GM19240 (cell line): ENCODE measurements around the gene OPCML.

ENCODE experiments used
- DNase-seq: peaks from one replicate; pipeline ENCODE4 v3.0.0; 2011; ENCODE audit warnings: low spot score; ENCODE audit not compliant: insufficient read length

The OPCML gene

GRCh38 chr11:133361689-133361994 is 170.7 kb downstream of the OPCML start:
- DNase-seq, result no peak

- DNase-seq, result no peak
Measured at GRCh38 chr11:133360860-133361688, 171.2 kb downstream of the OPCML start.

GRCh38 chr11:133355095-133355494 is 177.2 kb downstream of the OPCML start:
- no peak for DNase-seq

DNA sequence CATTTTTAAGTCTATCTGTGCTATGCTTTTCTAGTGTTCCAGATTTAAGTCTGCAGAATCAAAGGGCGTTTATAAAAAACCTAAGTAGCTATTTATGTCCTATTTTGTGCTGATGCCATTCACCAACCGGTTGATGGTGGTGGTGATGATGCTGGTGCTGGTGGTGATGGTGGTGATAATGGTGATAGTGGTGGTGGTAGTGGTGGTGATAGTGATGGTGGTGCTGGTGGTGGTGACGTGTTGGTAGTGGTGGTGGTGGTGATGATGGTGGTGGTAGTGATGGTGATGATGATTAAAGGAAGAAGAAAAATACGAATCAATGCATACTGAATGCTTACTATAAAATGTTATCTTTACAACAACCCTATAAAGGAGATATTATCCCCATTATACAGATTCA is 178.2 kb downstream of the OPCML start:
- no peak for DNase-seq

DNA sequence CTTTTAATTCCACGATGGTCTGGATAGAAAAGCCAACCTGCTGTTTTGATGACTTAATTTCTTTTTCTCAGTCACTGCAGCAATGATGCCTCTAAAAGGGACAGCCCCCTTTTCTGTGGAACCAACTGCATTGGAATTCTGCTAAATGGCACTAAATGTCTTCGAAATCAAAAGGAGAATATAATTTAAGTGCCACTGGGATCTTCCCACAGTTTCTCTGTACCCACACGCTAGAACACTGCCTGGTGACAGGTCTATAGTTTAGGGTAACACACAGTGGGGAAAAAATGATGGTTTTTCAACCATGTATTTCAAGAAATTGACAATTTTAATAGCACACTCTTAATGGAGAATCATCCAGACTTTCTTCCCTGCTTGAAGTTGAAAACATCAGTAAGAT is 182.3 kb downstream of the OPCML start:
- DNase-seq, result no peak

- no peak for DNase-seq
Measured at GRCh38 chr11:133347988-133348387, 184.3 kb downstream of the OPCML start.

DNA sequence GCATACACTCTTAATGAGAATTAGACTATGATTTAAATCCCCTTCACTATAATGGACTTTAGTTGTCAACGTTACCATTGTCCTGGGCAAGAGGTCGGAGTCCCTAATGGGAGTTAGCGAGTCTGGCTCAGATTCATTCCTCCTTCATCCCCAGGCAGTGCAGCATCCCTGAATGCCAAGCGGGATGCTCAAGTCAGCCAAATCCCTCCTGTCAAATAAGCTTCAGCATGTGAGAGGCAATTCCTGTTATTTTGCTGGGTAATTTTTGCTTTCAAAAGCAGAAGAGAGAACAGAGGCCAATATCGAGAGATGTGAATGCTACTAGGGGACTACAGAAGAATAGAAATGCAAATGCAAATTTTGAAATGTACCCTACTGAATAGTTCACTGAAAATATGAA is 186.2 kb downstream of the OPCML start:
- no peak for DNase-seq

DNA sequence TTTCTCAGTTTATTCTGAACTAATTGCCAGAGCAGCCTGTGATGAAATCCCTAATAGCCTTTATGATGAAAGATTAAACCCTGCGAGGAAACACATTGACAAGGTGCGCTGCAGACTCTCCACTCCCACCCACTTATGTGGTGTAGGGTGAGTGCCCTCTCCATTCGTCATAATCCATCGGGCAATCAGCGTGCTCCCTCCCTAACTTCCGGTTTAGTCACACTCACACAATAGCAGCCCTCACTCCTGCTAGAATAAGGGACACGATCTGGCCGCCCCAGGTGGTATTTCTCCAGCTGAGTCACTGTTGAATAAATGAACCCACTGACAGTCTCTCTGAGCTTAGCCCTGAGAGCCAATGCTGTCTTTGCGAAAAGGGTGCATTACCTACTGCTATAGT is 188.3 kb downstream of the OPCML start:
- DNase-seq, result no peak

DNA sequence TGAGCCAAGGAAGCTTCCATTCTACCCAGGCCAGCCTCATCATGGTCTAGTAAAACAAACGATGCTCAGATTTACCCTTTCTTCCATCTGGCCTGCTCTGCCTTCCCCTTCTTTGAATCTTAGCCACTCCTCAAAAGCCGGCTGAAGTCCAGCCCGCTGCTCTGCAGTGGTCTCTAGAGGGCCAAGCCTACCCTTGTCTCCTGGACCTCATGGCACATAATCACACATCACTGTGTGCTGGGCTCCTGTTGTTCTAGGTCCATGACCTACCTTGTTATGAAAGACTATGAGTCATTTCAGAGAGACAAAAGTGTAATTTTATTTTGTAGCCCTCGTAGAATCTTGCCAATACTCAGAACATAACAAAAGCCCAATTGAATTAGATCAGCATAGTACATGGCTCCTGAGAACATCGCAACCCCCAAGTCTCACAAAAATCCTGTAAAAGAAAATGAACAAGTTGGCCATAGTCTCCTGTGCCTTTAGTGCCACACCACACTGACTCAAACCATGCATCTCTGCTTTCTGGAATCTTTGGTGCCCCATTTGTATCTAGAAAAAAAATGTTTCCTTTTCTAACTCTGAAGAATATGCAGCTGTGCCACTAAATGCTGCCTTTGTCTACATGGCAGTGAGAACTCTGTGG is 192.7 kb downstream of the OPCML start:
- no peak for DNase-seq

DNA sequence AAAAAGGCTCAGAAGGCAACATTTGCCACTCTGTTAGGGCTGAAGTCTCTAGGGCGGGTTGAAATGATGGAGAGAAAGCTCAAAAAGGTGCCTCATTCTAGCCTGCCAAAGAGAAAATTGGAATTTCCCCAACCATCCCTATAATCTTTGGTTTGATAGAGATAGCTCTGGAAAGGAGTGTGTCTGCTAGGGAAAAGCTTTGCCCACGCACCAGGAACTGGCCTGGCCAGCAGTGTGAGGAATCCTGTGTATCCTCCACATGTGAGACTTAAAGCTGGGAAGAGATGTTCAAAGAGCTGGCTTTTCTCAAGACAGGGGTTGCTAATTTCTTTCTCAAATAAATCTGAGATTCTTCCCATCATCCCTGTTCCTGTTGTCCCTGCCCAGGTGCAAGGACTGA is 193.7 kb downstream of the OPCML start:
- DNase-seq, result no peak

DNA sequence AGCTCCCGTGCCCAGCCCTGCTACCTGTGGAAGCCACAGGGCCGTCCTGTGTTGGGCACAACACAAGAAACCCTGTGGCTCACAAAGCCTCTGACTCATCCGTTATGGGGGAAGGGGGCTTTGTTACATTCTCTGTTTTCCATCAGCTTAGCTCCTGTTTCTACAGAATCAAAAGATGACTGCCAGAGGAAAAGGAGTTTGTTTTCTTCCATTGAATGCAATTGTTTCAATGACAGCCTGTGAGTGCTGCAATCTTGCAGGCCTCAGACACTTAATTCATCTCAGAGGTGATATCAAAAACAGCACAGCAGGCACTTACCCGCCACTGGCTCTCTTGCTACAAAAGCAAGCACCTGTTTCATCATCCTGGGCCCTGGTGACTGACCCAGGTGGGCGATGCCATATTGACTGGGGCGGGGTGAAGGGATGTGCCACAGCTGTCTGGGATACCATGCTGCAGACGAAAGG is 194.3 kb downstream of the OPCML start:
- no peak for DNase-seq

DNA sequence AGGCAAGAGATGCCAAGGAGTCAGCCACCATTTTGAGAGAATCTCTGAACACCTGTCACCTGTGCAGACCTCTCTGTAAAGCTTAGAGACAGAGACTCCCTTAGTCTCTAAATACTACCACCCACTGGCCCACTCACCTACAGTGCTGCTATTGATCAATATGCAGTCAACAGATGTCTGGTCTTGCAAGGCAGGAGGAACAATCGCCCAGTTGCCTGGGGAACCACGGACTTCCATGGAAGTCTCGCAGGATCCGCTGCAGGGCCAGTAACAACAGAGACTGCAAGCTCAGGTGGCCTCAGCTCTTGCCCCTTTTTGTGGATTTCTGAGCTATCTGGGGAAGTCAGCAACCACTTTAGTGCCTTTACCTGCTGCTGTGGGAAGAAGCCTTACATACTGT is 195.1 kb downstream of the OPCML start:
- no peak for DNase-seq

DNA sequence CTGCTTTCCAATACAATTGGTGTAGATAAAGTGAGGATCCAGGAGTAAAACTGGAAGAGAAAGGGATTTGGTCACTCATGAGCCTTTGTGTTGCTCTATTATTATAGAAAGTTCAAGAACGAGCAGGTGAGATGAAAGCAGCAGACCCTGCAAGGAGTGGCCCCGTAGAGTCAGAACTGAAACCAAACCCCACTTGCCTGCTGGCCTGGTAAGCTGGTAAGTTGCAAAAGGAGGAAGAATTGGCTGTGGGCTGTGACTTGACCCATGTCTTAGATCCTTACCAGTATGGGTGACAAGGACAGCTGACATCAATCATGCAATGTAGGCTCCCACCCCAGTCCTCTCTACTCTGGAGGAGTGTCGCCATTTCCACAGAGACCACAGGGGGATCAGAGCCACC is 201.3 kb downstream of the OPCML start:
- no peak for DNase-seq

DNA sequence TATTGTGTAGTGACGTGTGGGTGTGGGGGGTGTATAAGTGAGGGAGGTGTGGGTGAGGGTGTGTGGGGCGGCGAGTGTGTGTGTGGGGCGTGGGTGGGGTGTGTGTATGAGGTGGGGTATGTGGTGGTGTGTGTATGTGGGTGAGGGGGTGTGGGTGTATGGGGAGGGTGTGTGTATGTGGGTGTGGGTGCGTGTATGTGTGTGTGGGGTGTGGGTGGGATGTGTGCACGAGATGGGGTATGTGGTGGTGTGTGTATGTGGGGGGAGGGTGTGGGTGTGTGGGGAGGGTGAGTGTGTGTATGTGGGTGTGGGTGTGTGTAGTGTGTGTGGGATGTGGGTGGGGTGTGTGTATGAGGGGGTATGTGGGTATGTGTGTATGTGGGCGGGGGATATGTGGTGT is 205.5 kb downstream of the OPCML start:
- no peak for DNase-seq

GRCh38 chr11:133326332-133326731 is 206.0 kb downstream of the OPCML start:
- DNase-seq, result no peak

DNA sequence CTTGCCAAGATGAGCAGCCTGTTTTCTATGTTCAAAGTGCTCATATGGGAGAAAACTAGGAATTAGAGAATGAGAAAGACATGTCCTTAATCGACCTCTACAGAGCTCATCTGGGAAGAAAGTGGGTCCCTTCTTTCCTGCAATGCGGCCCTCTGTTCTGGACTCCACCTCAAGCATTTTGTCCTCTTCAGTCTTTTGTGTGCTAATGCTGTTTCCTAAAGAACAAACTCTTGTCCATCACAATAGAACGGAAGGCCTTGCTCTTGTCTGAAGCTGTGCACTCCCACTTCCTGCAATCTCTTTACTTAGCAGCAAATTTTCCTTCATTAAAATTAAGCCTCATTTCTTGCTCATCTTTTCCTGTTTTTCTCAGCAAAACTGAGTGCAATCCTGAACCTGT is 206.6 kb downstream of the OPCML start:
- DNase-seq, result no peak

GRCh38 chr11:133323354-133323753 is 208.9 kb downstream of the OPCML start:
- DNase-seq, result no peak

GRCh38 chr11:133318221-133318620 is 214.1 kb downstream of the OPCML start:
- DNase-seq, result no peak

DNA sequence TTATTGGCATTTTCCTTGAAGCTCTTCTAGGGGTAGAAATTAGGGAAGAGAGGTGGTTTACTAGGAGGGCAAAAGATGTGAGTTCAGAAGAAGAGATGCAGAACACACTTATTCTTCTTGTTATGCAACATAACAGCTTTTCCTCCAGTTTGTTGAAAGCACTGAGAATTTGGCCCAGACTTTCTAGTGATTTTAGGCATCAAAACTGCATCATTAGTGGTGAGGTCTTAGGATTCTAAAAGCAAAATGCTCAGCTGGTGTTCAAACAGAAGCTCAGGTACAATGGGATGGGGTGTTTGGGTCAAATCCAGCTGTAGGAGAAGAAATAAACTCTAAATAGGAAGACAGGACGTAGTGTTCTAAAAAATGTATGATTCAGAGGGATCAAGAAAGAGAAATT is 221.1 kb downstream of the OPCML start:
- no peak for DNase-seq

- DNase-seq, result no peak
Measured at GRCh38 chr11:133306019-133306418, 226.3 kb downstream of the OPCML start.

GRCh38 chr11:133305208-133305956 is 226.9 kb downstream of the OPCML start:
- DNase-seq, result no peak

GRCh38 chr11:133303262-133303661 is 229.0 kb downstream of the OPCML start:
- no peak for DNase-seq
